GM12878 (cell line): ENCODE data around the gene ZBTB8OS. TPM values are rescaled to one million over a fixed set of nuclear protein-coding genes. Genes with fewer than 3 reads are reported as not detected.

ENCODE experiments used
- ATAC-seq: fragments of 200-7000 bp; cut with Tn5 transposase; 3 replicates; pipeline ENCODE4 v1.9.1; 2020; ENCODE audit warnings: mild to moderate bottlenecking, moderate library complexity
- BruUV-seq: library from RNA; stranded (reverse); fragments of 400-500 nt; replicated peaks from 2 replicates; lab custom pipeline; 2021; lab: Mats Ljungman, UMichigan
- CTCF ChIA-PET: fragments of 300-600 bp; sonication (Branson Sonifier 250); formaldehyde crosslinking; extraction: SDS; loops from one replicate; lab custom pipeline; 2021; ENCODE audit warnings: inconsistent platforms; lab: Yijun Ruan, JAX
- POLR2A ChIA-PET: fragments of 350-600 bp; formaldehyde crosslinking; extraction: SDS; loops from one replicate; lab custom pipeline; 2021; ENCODE audit warnings: inconsistent platforms; lab: Charles Lee
- RAD21 ChIA-PET: fragments of 300-600 bp; sonication (Branson Sonifier 250); formaldehyde crosslinking; loops from one replicate; lab custom pipeline; 2023; ENCODE audit warnings: antibody characterized with exemption; ENCODE audit not compliant: unreplicated experiment; lab: Charles Lee
- SMC1A ChIA-PET: fragments of 300-600 bp; sonication (Branson Sonifier 250); formaldehyde crosslinking; loops from one replicate; lab custom pipeline; 2023; ENCODE audit not compliant: unreplicated experiment, uncharacterized antibody; lab: Charles Lee
- DNase-seq: peaks from one replicate; pipeline ENCODE4 v3.0.0-alpha.2; 2011; ENCODE audit warnings: low read depth, low spot score
- FAIRE-seq: peaks from 3 replicates; lab custom pipeline; 2011; peaks lifted over from hg19 to GRCh38; lab: Jason Lieb, UNC
- H2AFZ ChIP-seq: 2 replicates; pipeline ENCODE4 v1.6.0; 2011; ENCODE audit warnings: low read depth, low read length, control low read depth; ENCODE audit not compliant: control insufficient read depth
- H3K27ac ChIP-seq: 2 replicates; pipeline ENCODE4 v1.5.1; 2011; ENCODE audit warnings: control low read depth; ENCODE audit not compliant: control insufficient read depth, insufficient read depth
- H3K27me3 ChIP-seq, 2 experiments: replicated peaks in 1 of 2; 2 replicates each; pipeline versions ENCODE4 v1.6.0 to v1.6.1; 2011; ENCODE audit warnings: low read length in 1 of 2; ENCODE audit not compliant: control insufficient read depth in 2 of 2, insufficient read depth in 2 of 2
- H3K36me3 ChIP-seq, 2 experiments: 2 replicates each; pipeline ENCODE4 v1.5.1; 2011; ENCODE audit warnings: low read length in 1 of 2; ENCODE audit not compliant: control insufficient read depth in 2 of 2, insufficient read depth in 2 of 2
- H3K4me1 ChIP-seq: 2 replicates; pipeline ENCODE4 v1.6.1; 2011; ENCODE audit warnings: mild to moderate bottlenecking, low read length, moderate library complexity, mixed read lengths; ENCODE audit not compliant: control insufficient read depth, insufficient read depth
- H3K4me2 ChIP-seq: 2 replicates; pipeline ENCODE4 v1.6.0; 2011; ENCODE audit warnings: control low read depth; ENCODE audit not compliant: control insufficient read depth, insufficient read depth
- H3K4me3 ChIP-seq: fragments of 200-600 bp; sonication (generic); 2 replicates; pipeline ENCODE4 v1.5.1; 2016
- H3K79me2 ChIP-seq: 2 replicates; pipeline ENCODE4 v1.6.0; 2011; ENCODE audit warnings: low read length; ENCODE audit not compliant: control insufficient read depth, insufficient read depth
- H3K9ac ChIP-seq: 2 replicates; pipeline ENCODE4 v1.8.0; 2011; ENCODE audit warnings: low read length, control low read depth, mixed read lengths; ENCODE audit not compliant: control insufficient read depth, insufficient read depth
- H3K9me3 ChIP-seq: replicated peaks from 3 replicates; pipeline ENCODE4 v1.5.1; 2011; ENCODE audit warnings: mild to moderate bottlenecking, low read length; ENCODE audit not compliant: control insufficient read depth, insufficient read depth
- H4K20me1 ChIP-seq: 2 replicates; pipeline ENCODE4 v1.6.0; 2011; ENCODE audit not compliant: control insufficient read depth, insufficient read depth
- BACH1 ChIP-seq: fragments of 450-650 bp; IDR thresholded peaks from 2 replicates; pipeline ENCODE4 v1.6.1; 2017; ENCODE audit warnings: mild to moderate bottlenecking, borderline replicate concordance
- CHD2 ChIP-seq: IDR thresholded peaks from 2 replicates; pipeline ENCODE4 v1.6.1; 2011; ENCODE audit warnings: low read depth, low read length, improper control_type of control experiment, borderline replicate concordance
- CHD4 ChIP-seq: fragments of 200-600 bp; sonication (generic); IDR thresholded peaks from 2 replicates; pipeline ENCODE4 v1.6.1; 2016; ENCODE audit warnings: mild to moderate bottlenecking
- GATAD2B ChIP-seq: fragments of 450-650 bp; conservative IDR thresholded peaks from 2 replicates; pipeline ENCODE4 v1.6.1; 2017; ENCODE audit warnings: low read depth, mild to moderate bottlenecking, moderate library complexity
- LARP7 ChIP-seq: fragments of 450-650 bp; IDR thresholded peaks from 2 replicates; pipeline ENCODE4 v1.6.1; 2017; ENCODE audit warnings: mild to moderate bottlenecking
- NR2F1 ChIP-seq: fragments of 450-650 bp; conservative IDR thresholded peaks from 2 replicates; pipeline ENCODE4 v1.6.1; 2017; ENCODE audit warnings: mild to moderate bottlenecking
- POLR2A ChIP-seq: IDR thresholded peaks from 2 replicates; pipeline ENCODE4 v1.6.1; 2011; ENCODE audit warnings: low read depth, mild to moderate bottlenecking, low read length
- SMARCA5 ChIP-seq: fragments of 450-650 bp; IDR thresholded peaks from 2 replicates; pipeline ENCODE4 v1.6.1; 2017; ENCODE audit warnings: mild to moderate bottlenecking
- ZNF207 ChIP-seq: fragments of 450-650 bp; IDR thresholded peaks from 2 replicates; pipeline ENCODE4 v1.6.1; 2014; ENCODE audit warnings: antibody characterized with exemption, mild to moderate bottlenecking, borderline replicate concordance
- WGBS: methylation state at CpG from one replicate; pipeline ENCODE4 v1.1.6; 2016; ENCODE audit warnings: low lambda C conversion rate; ENCODE audit not compliant: insufficient replicate concordance, insufficient coverage; ENCODE audit errors: missing lambda C conversion rate; 5-methylcytosine and 5-hydroxymethylcytosine counted together
- in situ Hi-C: fragments of 300-500 bp; cut with MboI; formaldehyde crosslinking; loops from 9 replicates; pipeline ENCODE4 v1.14.3; 2018; ENCODE audit warnings: mixed read lengths
- intact Hi-C: fragments of 100-400 bp; cut with micrococcal nuclease; formaldehyde crosslinking; loops from one replicate; pipeline ENCODE4 v1.14.2; 2022; ENCODE audit not compliant: unreplicated experiment
- polyA plus RNA-seq, 11 experiments: library from polyadenylated mRNA; depleted of rRNA in 4 of 11; unstranded in 6 of 11; stranded (reverse) in 5 of 11; fragments of >200 nt; fragmentation: Nextera tagmentation in 4 of 11; fragmentation: Illumina TruSeq in 1 of 11; extraction: Ambion mirVana in 4 of 11; extraction: Trizol in 1 of 11; gene quantifications; 1 replicate in 1 of 11; 2 replicates in 10 of 11; pipeline versions ENCODE4 v1.2.1 to v1.2.3, GENCODE V29; 2011 to 2016; ENCODE audit warnings: inconsistent platforms in 2 of 11, missing spikeins in 2 of 11, low read depth in 1 of 11
- total RNA-seq, 4 experiments: library from RNA; depleted of rRNA in 3 of 4; stranded (reverse); fragments of >200 nt in 3 of 4; fragmentation: Illumina TruSeq in 1 of 4; extraction: Trizol in 1 of 4; gene quantifications; 2 replicates each; pipeline versions ENCODE4 v1.2.1 to v1.2.3, GENCODE V29; 2013 to 2021
- TF ChIP-seq, protein P1 (sequence below): fragments of 450-650 bp; IDR thresholded peaks from 2 replicates; pipeline ENCODE4 v1.6.1; 2017; ENCODE audit warnings: mild to moderate bottlenecking, moderate library complexity
- TF ChIP-seq, protein P2 (sequence below): IDR thresholded peaks from 2 replicates; pipeline ENCODE4 v1.6.1; 2012; ENCODE audit warnings: mild to moderate bottlenecking, low read depth, low read length
- TF ChIP-seq, protein P3 (sequence below): IDR thresholded peaks from 2 replicates; pipeline ENCODE4 v1.6.1; 2012; ENCODE audit warnings: low read depth, low read length, improper control_type of control experiment

ZBTB8OS gene
- total and polyA plus RNA-seq, 10 of the 15 experiments (the other 5 are each of a cell fraction or from before 2014, with no cell fraction given), result 77.8 to 350 (median 139) TPM

DNA sequence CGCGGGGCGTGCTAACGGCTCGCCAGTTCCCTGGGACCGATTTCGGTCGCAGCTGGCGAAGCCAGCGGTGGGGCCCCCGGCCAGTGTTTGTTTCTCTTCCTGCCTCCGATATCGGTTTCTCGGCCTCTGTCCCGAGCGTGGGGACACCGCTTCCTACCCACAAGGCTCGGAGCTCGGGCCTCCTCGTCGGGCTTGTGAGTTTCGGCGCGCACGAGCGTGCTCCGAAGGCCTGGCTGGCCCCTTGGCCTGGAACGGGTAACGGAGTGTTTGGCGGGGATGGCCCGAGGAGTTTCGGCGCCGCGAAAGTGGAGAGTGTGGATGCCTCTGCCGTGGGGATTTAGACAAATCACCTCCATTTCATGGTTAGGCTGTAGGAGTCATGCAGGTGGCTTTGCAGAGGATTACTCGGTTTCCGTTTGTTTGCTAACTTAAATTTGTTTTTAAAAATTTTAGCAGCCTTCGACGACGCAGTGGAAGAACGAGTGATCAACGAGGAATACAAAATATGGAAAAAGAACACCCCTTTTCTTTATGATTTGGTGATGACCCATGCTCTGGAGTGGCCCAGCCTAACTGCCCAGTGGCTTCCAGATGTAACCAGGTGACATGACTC, 1.2 kb upstream of the ZBTB8OS start (continued):
- TF ChIP-seq, protein P1, sequence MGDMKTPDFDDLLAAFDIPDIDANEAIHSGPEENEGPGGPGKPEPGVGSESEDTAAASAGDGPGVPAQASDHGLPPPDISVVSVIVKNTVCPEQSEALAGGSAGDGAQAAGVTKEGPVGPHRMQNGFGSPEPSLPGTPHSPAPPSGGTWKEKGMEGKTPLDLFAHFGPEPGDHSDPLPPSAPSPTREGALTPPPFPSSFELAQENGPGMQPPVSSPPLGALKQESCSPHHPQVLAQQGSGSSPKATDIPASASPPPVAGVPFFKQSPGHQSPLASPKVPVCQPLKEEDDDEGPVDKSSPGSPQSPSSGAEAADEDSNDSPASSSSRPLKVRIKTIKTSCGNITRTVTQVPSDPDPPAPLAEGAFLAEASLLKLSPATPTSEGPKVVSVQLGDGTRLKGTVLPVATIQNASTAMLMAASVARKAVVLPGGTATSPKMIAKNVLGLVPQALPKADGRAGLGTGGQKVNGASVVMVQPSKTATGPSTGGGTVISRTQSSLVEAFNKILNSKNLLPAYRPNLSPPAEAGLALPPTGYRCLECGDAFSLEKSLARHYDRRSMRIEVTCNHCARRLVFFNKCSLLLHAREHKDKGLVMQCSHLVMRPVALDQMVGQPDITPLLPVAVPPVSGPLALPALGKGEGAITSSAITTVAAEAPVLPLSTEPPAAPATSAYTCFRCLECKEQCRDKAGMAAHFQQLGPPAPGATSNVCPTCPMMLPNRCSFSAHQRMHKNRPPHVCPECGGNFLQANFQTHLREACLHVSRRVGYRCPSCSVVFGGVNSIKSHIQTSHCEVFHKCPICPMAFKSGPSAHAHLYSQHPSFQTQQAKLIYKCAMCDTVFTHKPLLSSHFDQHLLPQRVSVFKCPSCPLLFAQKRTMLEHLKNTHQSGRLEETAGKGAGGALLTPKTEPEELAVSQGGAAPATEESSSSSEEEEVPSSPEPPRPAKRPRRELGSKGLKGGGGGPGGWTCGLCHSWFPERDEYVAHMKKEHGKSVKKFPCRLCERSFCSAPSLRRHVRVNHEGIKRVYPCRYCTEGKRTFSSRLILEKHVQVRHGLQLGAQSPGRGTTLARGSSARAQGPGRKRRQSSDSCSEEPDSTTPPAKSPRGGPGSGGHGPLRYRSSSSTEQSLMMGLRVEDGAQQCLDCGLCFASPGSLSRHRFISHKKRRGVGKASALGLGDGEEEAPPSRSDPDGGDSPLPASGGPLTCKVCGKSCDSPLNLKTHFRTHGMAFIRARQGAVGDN, result peak; percentile 26; the same call in 1 of the 2 replicates
- no peak for TF ChIP-seq CHD4
- peak; percentile 57; the same call in 1 of the 2 replicates for TF ChIP-seq GATAD2B
- TF ChIP-seq SMARCA5, result peak; percentile 74; the same call in 1 of the 2 replicates
- peak; percentile 31; the same call in 1 of the 2 replicates for TF ChIP-seq POLR2A
- peak; percentile 81 for TF ChIP-seq BACH1

DNA sequence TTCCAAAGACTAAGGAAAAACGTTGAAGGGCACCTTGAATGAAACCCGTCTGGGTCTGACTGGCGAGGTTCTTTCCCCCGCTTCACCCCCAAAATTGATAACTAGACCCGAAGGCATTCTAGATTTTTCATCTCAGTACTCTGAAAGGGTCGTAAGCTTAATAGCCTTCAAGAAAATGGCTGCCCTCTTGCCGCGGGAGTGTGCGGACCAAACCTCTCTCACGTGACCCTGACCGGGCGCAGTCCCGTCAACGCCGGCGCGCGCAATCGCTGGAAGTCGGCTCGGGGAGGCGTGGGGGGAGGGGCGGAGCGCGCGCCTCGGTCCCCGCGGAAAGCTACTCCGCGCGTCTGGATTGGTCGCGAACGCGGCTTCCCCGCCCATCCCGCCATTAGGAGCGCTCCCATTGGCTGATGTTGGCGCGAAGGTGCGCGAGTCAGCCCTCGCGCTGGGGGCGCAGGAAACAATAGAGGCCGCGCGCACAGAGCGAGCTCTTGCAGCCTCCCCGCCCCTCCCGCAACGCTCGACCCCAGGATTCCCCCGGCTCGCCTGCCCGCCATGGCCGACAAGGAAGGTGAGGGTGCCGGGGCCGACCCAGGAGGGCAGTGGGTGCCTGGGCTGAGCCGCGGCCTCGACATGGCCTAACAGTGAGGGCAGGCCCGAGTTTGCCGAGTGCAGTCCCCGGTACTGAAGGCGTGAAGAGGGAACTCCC, 556 bp upstream of the ZBTB8OS start, which contains the start of gene RBBP4:
Gene RBBP4 (plus strand): TSS at position 457 of the 709 bp plus-strand sequence. CDS start 99 bp downstream, at position 556.
- ChIA-PET POLR2A (interaction anchor here (0.6 to 2.0 kb wide), 7 partner anchors 21 to 408 kb away, joined by 3 to 8 read pairs (median 4); partner anchors contain the start of gene S100PBP), SMC1A (interaction anchor here (1.0 to 1.1 kb wide), 4 partner anchors 10 to 402 kb away, joined by 3 to 4 read pairs (median 3); no protein-coding TSS in a partner anchor), RAD21 (interaction anchor here (0.5 to 1.2 kb wide), 3 partner anchors 31 to 131 kb away, joined by 3 to 8 read pairs (median 5); no protein-coding TSS in a partner anchor), CTCF (interaction anchor here (0.6 to 1.3 kb wide), 2 partner anchors 31 to 131 kb away, joined by 3 to 10 read pairs; no protein-coding TSS in a partner anchor)
- FAIRE-seq (no peak), DNase-seq (peak; percentile 91), ATAC-seq (peak; percentile 92)
- Histone ChIP-seq H4K20me1 (no peaks in the 10 kb centered on the region), H3K4me1 (peaks cover 3% of the 10 kb centered on the region; the same call in 1 of the 2 replicates), H3K27me3 (no peaks in the 10 kb centered on the region), H2AFZ (peak within 1 kb of the TSS; percentile 97), H3K9ac (peak within 1 kb of the TSS; percentile 100), H3K9me3 (no peaks in the 10 kb centered on the region), H3K27ac (peak within 1 kb of the TSS; percentile 100), H3K4me3 (peak within 1 kb of the TSS; percentile 89), H3K36me3 (peaks cover 0 to 11% of the 10 kb centered on the region in 2 experiments; a peak in 2 of 4 replicates), H3K4me2 (peak within 1 kb of the TSS; percentile 95), H3K79me2 (peaks cover 89% of the 10 kb centered on the region)
- intact Hi-C loops, result loop anchor here (2.0 to 5.0 kb wide), 3 partner anchors 22 to 129 kb away; partner anchors contain the start of gene ZBTB8A
- under 1% methylated on average over 67 of the region's 67 CpGs for WGBS
- in situ Hi-C loops, result no loop called here
- no TSS peak for BruUV-seq
- TF ChIP-seq NR2F1 (peak; percentile 30; the same call in 1 of the 2 replicates), ZNF207 (peak; percentile 37; the same call in 1 of the 2 replicates), LARP7 (no peak; the same call in 1 of the 2 replicates), CHD2 (peak; percentile 94)
- TF ChIP-seq, protein P2, sequence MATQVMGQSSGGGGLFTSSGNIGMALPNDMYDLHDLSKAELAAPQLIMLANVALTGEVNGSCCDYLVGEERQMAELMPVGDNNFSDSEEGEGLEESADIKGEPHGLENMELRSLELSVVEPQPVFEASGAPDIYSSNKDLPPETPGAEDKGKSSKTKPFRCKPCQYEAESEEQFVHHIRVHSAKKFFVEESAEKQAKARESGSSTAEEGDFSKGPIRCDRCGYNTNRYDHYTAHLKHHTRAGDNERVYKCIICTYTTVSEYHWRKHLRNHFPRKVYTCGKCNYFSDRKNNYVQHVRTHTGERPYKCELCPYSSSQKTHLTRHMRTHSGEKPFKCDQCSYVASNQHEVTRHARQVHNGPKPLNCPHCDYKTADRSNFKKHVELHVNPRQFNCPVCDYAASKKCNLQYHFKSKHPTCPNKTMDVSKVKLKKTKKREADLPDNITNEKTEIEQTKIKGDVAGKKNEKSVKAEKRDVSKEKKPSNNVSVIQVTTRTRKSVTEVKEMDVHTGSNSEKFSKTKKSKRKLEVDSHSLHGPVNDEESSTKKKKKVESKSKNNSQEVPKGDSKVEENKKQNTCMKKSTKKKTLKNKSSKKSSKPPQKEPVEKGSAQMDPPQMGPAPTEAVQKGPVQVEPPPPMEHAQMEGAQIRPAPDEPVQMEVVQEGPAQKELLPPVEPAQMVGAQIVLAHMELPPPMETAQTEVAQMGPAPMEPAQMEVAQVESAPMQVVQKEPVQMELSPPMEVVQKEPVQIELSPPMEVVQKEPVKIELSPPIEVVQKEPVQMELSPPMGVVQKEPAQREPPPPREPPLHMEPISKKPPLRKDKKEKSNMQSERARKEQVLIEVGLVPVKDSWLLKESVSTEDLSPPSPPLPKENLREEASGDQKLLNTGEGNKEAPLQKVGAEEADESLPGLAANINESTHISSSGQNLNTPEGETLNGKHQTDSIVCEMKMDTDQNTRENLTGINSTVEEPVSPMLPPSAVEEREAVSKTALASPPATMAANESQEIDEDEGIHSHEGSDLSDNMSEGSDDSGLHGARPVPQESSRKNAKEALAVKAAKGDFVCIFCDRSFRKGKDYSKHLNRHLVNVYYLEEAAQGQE, result no peak
- TF ChIP-seq, protein P3, sequence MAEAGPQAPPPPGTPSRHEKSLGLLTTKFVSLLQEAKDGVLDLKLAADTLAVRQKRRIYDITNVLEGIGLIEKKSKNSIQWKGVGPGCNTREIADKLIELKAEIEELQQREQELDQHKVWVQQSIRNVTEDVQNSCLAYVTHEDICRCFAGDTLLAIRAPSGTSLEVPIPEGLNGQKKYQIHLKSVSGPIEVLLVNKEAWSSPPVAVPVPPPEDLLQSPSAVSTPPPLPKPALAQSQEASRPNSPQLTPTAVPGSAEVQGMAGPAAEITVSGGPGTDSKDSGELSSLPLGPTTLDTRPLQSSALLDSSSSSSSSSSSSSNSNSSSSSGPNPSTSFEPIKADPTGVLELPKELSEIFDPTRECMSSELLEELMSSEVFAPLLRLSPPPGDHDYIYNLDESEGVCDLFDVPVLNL, result peak; percentile 65; the same call in 1 of the 2 replicates
